Aorta (tissue), 5 donors: Measurements from ENCODE around the gene ALKBH4. TPM values are rescaled to one million over a fixed set of nuclear protein-coding genes. Genes with fewer than 3 reads are reported as not detected.
"Not testable (repeated sequence)": the region's sequence is repeated elsewhere in the genome, so short reads cannot be mapped to it uniquely, and the experiment has no call there.

ENCODE experiments used
- ATAC-seq: fragments of 200-7000 bp; cut with Tn5 transposase; one replicate; pipeline ENCODE4 v1.9.1; 2022; ENCODE audit warnings: moderate library complexity; ENCODE audit not compliant: low FRiP score
- DNase-seq, 2 donors: peaks; one replicate each; pipeline ENCODE4 v3.0.0-alpha.2; 2020
- H3K27ac ChIP-seq, 2 donors: one replicate each; pipeline ENCODE4 v1.5.1; 2013; ENCODE audit warnings: low read length in 2 of 2, mild to moderate bottlenecking in 2 of 2, moderate library complexity in 2 of 2, control low read depth in 1 of 2, inconsistent platforms in 1 of 2, low read depth in 1 of 2
- H3K27me3 ChIP-seq, 2 donors: one replicate each; pipeline ENCODE4 v1.6.1; 2013; ENCODE audit warnings: control low read depth in 1 of 2, low read length in 1 of 2, mild to moderate bottlenecking in 1 of 2, moderate library complexity in 1 of 2; ENCODE audit not compliant: insufficient read depth in 2 of 2, control insufficient read depth in 1 of 2
- H3K36me3 ChIP-seq, 2 donors: one replicate each; pipeline ENCODE4 v1.6.1; 2013; ENCODE audit warnings: control low read depth in 1 of 2, low read length in 1 of 2, mild to moderate bottlenecking in 1 of 2; ENCODE audit not compliant: insufficient read depth in 2 of 2, control insufficient read depth in 1 of 2
- H3K4me1 ChIP-seq, 2 donors: one replicate each; pipeline ENCODE4 v1.6.1; 2013; ENCODE audit warnings: low read length in 2 of 2, control low read depth in 1 of 2, mild to moderate bottlenecking in 1 of 2, moderate library complexity in 1 of 2; ENCODE audit not compliant: insufficient read depth in 2 of 2, control insufficient read depth in 1 of 2
- H3K4me3 ChIP-seq, 2 donors: one replicate each; pipeline ENCODE4 v1.5.1; 2013; ENCODE audit warnings: low read length in 2 of 2, control low read depth in 1 of 2, mild to moderate bottlenecking in 1 of 2
- H3K9me3 ChIP-seq: one replicate; pipeline ENCODE4 v1.6.1; 2013; ENCODE audit warnings: mild to moderate bottlenecking, low read length; ENCODE audit not compliant: control insufficient read depth
- WGBS, 2 donors: extraction: QIAGEN DNeasy Blood & Tissue Kit; methylation state at CpG; one replicate each; pipeline ENCODE4 v1.1.7; 2013; 5-methylcytosine and 5-hydroxymethylcytosine counted together
- intact Hi-C, 2 donors: fragments of 100-400 bp; cut with DNase I; formaldehyde crosslinking; loops; one replicate each; pipeline versions ENCODE4 v1.14.2 to v1.15.0; 2022
- polyA plus RNA-seq, 2 donors: library from polyadenylated mRNA; stranded (reverse); fragments of 200-250 nt; gene quantifications; one replicate each; pipeline ENCODE4 v1.2.3, GENCODE V29; 2013
- total RNA-seq, 2 donors: library from RNA; stranded (reverse); fragmentation: NEBNext Ultra II Directional; extraction: Animal tissue kit (Norgen Biotek cat#: 25700); gene quantifications; one replicate each; pipeline ENCODE4 v1.2.1, GENCODE V29; 2021
- donor health status: healthy with polysubstance abuse.
- donor health status: Bipolar disorder and iron deficiency.
- donor health status: DM: no; HTN: no; CAD: no.
- donor health status: DM: no; HTN: no; CAD: no.
- donor health status: DM: yes; HTN: yes; CAD: no.

Gene ALKBH4
- total and polyA plus RNA-seq, 4 donors = 6.1 to 10.2 (median 8.9) TPM

DNA sequence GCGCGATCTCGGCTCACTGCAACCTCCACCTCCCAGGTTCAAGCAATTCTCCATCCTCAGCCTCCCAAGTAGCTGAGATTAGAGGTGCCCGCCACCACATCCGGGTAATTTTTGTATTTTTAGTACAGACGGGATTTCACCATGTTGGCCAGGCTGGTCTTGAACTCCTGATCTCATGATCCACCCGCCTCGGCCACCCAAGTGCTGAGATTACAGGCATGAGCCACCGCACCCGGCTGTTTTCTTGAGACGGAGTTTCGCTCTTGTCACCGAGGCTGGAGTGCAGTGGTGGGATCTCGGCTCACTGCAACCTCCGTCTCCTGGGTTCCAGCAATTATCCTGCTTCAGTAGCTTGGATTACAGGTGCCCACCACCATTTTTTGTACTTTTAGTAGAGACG, 33.7 kb upstream of the ALKBH4 start:
- not testable (repeated sequence) for DNase-seq

DNA sequence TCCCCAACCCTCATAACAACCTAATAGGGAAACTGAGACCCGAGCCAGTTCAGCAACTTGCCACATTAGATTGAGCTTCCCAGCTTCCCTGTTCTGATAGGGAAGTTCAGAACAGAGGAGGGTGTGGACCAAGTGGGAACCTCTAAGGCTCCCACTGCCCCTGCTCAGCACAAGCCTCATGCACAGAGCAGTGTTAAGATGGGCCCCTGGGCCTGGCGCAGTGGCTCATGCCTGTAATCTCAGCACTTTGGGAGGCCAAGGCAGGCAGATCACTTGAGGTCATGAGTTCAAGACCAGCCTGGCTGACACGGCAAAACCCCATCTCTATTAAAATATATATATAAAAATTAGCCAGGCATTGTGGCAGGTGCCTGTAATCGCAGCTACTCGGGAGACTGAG, 32.6 kb upstream of the ALKBH4 start:
- intact Hi-C loops, H3K36me3 ChIP-seq, H3K4me3 ChIP-seq, H3K9me3 ChIP-seq, ATAC-seq, H3K27me3 ChIP-seq, H3K27ac ChIP-seq, H3K4me1 ChIP-seq: not testable (repeated sequence)
- DNase-seq = peak in 1 of 2 donors; percentile 30
- WGBS, 2 donors = 73 to 88% methylated on average over 1 of the region's 5 CpGs

More for the DNA sequence above, 33.7 kb upstream of the ALKBH4 start:
- H3K9me3 ChIP-seq, H3K4me1 ChIP-seq, intact Hi-C loops, H3K27me3 ChIP-seq, ATAC-seq, H3K27ac ChIP-seq, H3K4me3 ChIP-seq, H3K36me3 ChIP-seq: not testable (repeated sequence)
- 93 to 95% methylated on average over 9 to 11 of the region's 16 CpGs for WGBS, 2 donors

DNA sequence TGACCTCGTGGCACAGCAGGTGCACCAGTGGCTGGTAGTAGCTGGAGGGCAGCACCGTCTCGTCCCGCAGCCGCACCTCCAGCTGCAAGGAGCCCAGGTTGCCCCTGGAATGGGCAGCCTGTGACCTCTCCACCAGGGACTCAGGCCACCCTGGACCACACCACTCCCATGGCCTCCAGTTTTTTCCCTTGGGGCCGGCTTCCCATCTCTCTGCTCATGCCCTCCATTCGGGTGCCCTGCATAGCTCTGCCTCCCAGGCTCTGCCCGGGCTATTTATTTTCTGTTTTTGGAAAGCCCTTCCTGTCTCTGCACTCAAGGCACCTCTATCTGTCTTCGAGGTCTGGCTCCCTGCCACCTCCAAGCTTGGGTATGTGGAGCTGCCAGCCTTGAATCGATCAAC, 32.2 kb upstream of the ALKBH4 start:
- H3K27me3 ChIP-seq, H3K4me1 ChIP-seq, intact Hi-C loops, H3K27ac ChIP-seq, H3K4me3 ChIP-seq, H3K9me3 ChIP-seq, ATAC-seq, H3K36me3 ChIP-seq: not testable (repeated sequence)
- 73 to 84% methylated on average over 3 of the region's 10 CpGs for WGBS, 2 donors
- DNase-seq = peak in 1 of 2 donors; percentile 46

DNA sequence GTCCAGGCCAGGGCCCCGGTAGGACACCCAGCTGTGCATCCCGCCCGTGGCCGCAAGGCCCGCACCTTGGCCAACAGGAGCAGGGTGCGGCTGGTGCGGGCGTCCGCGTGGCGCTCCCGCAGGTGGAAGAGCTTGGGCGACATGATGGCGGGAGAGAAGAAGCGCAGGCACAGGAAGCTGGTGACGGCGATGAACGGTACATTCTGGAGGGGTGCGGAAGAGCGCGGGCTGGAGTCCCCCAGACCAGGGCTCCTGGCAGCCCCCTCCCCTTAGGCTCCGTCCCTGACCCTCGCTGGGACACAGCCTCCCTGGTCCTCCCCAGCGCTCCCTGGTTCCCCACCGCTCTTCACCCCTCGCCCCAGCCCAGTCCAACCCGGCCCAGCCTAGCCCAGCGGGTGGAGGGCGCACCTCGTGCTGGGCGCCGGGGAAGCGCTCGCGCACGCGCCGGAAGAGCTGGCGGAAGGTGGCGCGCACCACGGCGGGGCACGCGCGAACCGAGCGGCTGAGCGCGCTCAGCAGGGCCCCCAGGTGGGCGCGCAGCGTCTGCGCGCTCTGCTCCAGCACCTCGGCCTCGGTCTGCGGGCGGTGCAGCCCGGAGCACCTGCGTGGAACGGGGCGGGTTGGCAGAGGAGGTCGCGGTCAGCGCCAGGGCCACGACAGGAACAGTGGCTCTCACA, 29.9 kb upstream of the ALKBH4 start:
- H3K27ac ChIP-seq, intact Hi-C loops, H3K4me3 ChIP-seq, DNase-seq, H3K27me3 ChIP-seq, H3K36me3 ChIP-seq, H3K9me3 ChIP-seq, H3K4me1 ChIP-seq: not testable (repeated sequence)
- no CpG with 5 or more reads among the region's 67 CpGs for WGBS, 2 donors
- ATAC-seq = peak; percentile 26

DNA sequence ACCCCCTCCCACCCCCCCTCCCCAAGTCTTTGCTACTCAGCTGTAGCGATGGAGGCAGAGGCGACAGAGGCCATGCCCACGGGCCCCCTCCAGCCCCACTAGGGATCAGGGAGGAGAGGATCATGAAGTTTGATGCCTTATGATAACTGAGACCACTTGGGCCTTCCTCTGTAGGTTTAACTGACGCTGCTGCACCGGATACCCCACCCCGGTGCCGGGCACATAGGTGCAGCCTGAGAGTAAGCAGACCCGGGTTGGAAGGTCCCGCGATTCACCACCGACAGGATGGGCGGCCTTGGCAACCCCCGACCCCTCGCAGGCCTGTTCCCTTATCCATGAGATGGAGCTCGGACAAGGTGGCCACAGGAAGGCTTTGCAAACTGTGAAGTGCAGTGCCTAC, 29.4 kb upstream of the ALKBH4 start:
- H3K4me3 ChIP-seq, H3K27me3 ChIP-seq, H3K9me3 ChIP-seq, H3K27ac ChIP-seq, DNase-seq, H3K36me3 ChIP-seq, intact Hi-C loops, ATAC-seq, H3K4me1 ChIP-seq: not testable (repeated sequence)
- WGBS, 2 donors = 73 to 80% methylated on average over 4 to 8 of the region's 15 CpGs

DNA sequence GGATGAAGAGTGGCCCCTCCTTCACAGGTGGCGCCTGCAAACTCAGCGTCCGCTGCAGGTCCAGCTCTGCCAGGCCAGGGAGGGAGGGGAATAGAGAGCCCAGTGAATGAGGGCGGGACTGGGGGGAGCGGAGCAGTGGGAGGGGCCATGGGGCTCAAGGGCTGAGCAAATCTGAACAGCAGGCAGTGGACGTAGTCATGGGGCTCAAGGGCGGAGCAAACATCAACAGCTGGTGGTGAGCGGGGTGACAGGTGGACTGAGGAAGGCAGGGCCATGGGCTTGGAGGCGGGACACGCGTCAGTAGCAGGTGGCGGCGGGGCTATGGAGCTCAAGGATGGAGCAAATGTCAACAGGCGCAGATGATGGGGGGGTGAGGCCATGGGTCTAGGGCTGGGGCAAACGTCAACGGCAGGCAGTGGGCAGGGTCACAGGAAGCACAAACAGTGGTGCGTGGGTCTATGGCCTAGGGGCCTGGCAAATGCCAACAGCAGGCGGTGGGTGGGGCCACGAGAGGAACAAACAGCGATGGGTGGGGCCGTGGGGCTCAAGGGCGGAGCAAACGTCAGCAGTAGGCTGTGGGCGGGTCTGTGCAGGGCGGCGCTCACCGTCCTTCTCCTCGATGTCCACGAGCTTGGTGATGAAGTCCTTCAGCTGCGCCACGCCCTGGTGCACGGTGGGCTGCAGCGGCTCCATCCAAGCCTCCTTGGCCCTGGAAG, 28.7 kb upstream of the ALKBH4 start:
- no CpG with 5 or more reads among the region's 33 CpGs for WGBS, 2 donors
- ATAC-seq = peak; percentile 72
- intact Hi-C loops = not testable (repeated sequence)

DNA sequence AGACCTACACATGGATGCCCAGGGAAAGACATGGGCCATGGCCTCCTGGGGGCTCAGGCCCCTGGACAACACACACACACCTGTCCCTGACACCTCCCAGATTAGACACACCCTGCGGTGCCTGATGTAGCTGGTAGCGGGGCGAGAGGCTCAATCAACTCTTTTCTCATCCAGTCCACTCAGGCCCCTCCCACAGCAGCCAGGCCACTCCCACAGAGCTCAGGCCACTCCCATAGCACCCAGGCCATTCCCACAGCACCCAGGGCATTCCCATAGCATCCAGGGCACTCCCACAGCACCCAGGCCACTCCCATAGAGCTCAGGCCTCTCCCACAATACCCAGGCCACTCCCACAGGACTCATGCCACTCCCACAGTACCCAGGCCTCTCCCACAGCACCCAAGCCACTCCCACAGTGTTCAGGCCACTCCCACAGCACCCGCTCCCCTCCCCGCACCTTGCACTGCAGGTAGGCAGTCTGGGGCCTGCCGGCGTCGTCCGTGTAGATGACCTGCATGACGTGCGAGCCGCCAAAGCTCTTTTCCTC, 25.9 kb upstream of the ALKBH4 start:
- DNase-seq = peak; percentile 44 to 84
- WGBS, 2 donors = 85 to 92% methylated on average over 2 to 3 of the region's 12 CpGs
- not testable (repeated sequence) for H3K27ac ChIP-seq

More for the DNA sequence above, 28.7 kb upstream of the ALKBH4 start:
- not testable (repeated sequence) for H3K27ac ChIP-seq, DNase-seq, H3K27me3 ChIP-seq, H3K9me3 ChIP-seq, H3K4me3 ChIP-seq, H3K4me1 ChIP-seq, H3K36me3 ChIP-seq

DNA sequence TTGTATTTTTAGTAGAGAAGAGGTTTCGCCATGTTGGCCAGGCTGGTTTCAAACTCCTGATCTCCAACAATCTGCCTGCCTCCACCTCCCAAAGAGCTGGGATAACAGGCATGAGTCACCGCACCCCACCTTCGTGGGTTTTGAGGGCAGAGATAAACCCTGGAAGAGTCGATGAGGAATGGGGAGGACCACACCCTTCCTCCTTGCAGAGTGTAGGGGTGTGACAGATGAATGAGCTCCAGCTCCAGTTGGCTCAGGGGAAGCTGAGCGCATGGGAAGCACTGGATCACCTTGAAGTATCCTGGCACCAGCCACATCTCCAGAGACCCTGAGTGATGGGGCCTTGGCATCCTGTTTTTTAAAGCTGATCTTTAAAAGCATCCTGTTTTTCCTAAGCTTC, 19.7 kb upstream of the ALKBH4 start:
- H3K9me3 ChIP-seq, H3K27ac ChIP-seq, H3K4me3 ChIP-seq, DNase-seq, H3K27me3 ChIP-seq, intact Hi-C loops, ATAC-seq, H3K4me1 ChIP-seq, H3K36me3 ChIP-seq: not testable (repeated sequence)
- no CpG with 5 or more reads among the region's 5 CpGs for WGBS, 2 donors

More for the DNA sequence above, 25.9 kb upstream of the ALKBH4 start:
- H3K4me3 ChIP-seq, H3K9me3 ChIP-seq, H3K36me3 ChIP-seq, intact Hi-C loops, H3K27me3 ChIP-seq, H3K4me1 ChIP-seq: not testable (repeated sequence)
- ATAC-seq = peak; percentile 15

DNA sequence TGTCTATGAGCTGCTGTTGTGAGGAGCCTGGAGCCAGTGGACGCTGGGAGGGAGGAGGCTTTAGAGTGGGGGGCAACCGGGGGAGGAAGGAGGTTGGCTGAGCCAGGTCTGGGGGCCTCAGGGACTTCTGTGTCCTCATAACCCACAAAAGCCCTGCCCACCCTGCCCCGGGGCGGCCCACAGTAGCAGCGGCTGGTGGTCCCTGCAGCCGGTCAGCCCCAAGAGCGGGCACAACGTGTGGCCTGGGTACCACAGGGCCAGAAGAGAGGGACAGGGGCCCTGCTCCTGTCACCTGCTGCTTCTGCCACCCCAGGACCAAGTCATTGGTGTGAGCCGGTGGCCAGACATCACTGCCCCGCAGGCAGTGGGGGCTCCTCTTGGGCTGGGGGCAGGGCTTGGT, 17.3 kb upstream of the ALKBH4 start:
- ATAC-seq, H3K36me3 ChIP-seq, H3K27me3 ChIP-seq, H3K4me3 ChIP-seq, H3K4me1 ChIP-seq, H3K27ac ChIP-seq, H3K9me3 ChIP-seq, DNase-seq, intact Hi-C loops: not testable (repeated sequence)
- WGBS, 2 donors = no CpG with 5 or more reads among the region's 10 CpGs
